Measurements from ENCODE around the gene RNASET2. TPM values are rescaled to one million over a fixed set of nuclear protein-coding genes. Genes with fewer than 3 reads are reported as not detected.

The RNASET2 gene
- total and polyA plus RNA-seq, 10 of the 15 experiments (the other 5 are each of a cell fraction or from before 2014, with no cell fraction given) = 5.5 to 225 (median 50.2) TPM

DNA sequence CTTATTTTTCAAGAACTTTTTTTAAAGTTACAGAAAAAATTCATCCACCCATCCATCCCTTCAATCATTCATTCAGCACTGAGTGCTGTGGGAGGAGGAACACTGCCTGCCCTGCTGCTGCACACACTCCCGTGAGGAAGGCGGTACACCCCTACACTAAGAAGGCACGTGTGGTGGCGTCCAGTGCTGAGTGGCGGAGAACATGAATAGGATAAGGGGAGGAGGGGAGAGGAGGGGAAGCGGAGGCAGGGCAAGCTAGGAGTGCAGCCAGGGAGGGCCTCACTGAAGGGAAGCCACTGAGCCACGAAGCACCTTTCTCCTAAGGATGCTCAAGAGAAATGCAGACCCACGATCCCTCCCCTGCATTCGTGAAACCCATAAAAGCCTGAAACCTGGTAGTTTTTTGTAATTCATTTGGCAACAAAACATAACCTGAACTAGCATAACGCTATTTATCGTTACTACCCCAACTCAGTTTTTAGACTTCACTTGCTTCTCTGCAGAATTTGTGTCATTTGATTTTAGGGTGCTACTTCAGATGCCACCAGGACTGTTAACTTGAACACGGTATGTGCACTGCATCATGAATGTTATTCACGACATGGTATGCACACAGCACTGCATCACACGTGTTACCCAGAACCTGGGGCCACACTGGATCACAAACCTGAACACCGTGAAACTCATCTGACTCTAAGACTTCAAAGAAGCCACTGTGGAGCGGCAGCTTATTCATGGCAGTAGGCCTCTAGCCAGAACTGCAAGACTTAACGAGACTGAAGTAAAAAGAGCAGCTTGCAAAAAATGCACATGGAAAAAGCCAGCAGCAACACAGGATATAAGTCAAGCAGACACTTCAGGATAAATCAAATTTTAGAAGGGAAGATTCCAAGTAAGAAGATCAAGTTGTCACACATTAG is 3.5 kb downstream of the RNASET2 start:
- Histone ChIP-seq H3K79me2 (ENCODE audit: control insufficient read depth, insufficient read depth, low read length) (peaks cover 69% of the 10 kb centered on the region), H2AFZ (ENCODE audit: control insufficient read depth, low read depth, low read length) (no peak overlapping the region), H4K20me1 (ENCODE audit: control insufficient read depth, insufficient read depth) (no peaks in the 10 kb centered on the region), H3K36me3 (ENCODE audit: control insufficient read depth in 2 of 2, insufficient read depth in 2 of 2, low read length in 1 of 2) (peaks cover 4 to 6% of the 10 kb centered on the region in 2 experiments), H3K27ac (ENCODE audit: control insufficient read depth, insufficient read depth) (peak overlapping the region; percentile 96), H3K9ac (ENCODE audit: control insufficient read depth, insufficient read depth, low read length) (peak overlapping the region; percentile 66; the same call in 1 of the 2 replicates), H3K4me1 (ENCODE audit: control insufficient read depth, insufficient read depth, low read length) (peaks cover 51% of the 10 kb centered on the region), H3K4me3 (peak overlapping the region; percentile 94), H3K4me2 (ENCODE audit: control insufficient read depth, insufficient read depth) (peak overlapping the region; percentile 99), H3K27me3 (replicated peaks in 1 of 2; ENCODE audit: control insufficient read depth in 2 of 2, insufficient read depth in 2 of 2, low read length in 1 of 2) (no peaks in the 10 kb centered on the region), H3K9me3 (replicated peaks; ENCODE audit: control insufficient read depth, insufficient read depth, low read length) (no peaks in the 10 kb centered on the region)
- no peak for ATAC-seq
- ChIA-PET SMC1A (ENCODE audit: uncharacterized antibody, unreplicated experiment) (interaction anchor here (0.8 to 6.3 kb wide), 26 partner anchors 11 to 198 kb away, joined by 3 to 85 read pairs (median 6); partner anchors contain the start of genes CCR6 and CEP43), CTCF (interaction anchor here (0.6 to 10.8 kb wide), 19 partner anchors 8 to 199 kb away, joined by 3 to 139 read pairs (median 5); partner anchors contain the start of genes CCR6 and CEP43), POLR2A (interaction anchor here (0.5 to 1.7 kb wide), 7 partner anchors 10 to 170 kb away, joined by 3 to 8 read pairs (median 4); partner anchors contain the start of gene CCR6), RAD21 (ENCODE audit: unreplicated experiment) (interaction anchor here (0.7 to 8.0 kb wide), 20 partner anchors 16 to 189 kb away, joined by 3 to 79 read pairs (median 4); partner anchors contain the start of gene CEP43)
- intact Hi-C loops (cut with micrococcal nuclease; ENCODE audit: unreplicated experiment) (loop anchor here (10.0 kb wide), 1 partner anchor 172 kb away; the partner anchor contains the start of gene CCR6), in situ Hi-C loops (cut with MboI) (no loop called here)
- TF ChIP-seq POU2F2 (IDR thresholded peaks at IDR 0.05; ENCODE audit: borderline replicate concordance, low read depth, low read length) (no peak), ZNF24 (IDR thresholded peaks at IDR 0.05) (peak; percentile 23; the same call in 1 of the 2 replicates), ZBTB33 (IDR thresholded peaks at IDR 0.05) (0 out of 2 replicates have a peak, but pooled peaks have one; percentile 12), MXI1 (IDR thresholded peaks at IDR 0.05; ENCODE audit: low read depth, low read length) (no peak), KLF5 (IDR thresholded peaks at IDR 0.05; ENCODE audit: partially characterized antibody) (no peak), GABPA (IDR thresholded peaks at IDR 0.05; ENCODE audit: low read depth) (no peak), MLLT1 (IDR thresholded peaks at IDR 0.05) (peak; percentile 97), SUZ12 (IDR thresholded peaks at IDR 0.05; ENCODE audit: unreplicated experiment) (no peak)
- TF ChIP-seq, protein P1, sequence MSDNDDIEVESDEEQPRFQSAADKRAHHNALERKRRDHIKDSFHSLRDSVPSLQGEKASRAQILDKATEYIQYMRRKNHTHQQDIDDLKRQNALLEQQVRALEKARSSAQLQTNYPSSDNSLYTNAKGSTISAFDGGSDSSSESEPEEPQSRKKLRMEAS (IDR thresholded peaks at IDR 0.05; ENCODE audit: low read depth, low read length) = 0 out of 2 replicates have a peak, but pooled peaks have one; percentile 3
- TF ChIP-seq, protein P2, sequence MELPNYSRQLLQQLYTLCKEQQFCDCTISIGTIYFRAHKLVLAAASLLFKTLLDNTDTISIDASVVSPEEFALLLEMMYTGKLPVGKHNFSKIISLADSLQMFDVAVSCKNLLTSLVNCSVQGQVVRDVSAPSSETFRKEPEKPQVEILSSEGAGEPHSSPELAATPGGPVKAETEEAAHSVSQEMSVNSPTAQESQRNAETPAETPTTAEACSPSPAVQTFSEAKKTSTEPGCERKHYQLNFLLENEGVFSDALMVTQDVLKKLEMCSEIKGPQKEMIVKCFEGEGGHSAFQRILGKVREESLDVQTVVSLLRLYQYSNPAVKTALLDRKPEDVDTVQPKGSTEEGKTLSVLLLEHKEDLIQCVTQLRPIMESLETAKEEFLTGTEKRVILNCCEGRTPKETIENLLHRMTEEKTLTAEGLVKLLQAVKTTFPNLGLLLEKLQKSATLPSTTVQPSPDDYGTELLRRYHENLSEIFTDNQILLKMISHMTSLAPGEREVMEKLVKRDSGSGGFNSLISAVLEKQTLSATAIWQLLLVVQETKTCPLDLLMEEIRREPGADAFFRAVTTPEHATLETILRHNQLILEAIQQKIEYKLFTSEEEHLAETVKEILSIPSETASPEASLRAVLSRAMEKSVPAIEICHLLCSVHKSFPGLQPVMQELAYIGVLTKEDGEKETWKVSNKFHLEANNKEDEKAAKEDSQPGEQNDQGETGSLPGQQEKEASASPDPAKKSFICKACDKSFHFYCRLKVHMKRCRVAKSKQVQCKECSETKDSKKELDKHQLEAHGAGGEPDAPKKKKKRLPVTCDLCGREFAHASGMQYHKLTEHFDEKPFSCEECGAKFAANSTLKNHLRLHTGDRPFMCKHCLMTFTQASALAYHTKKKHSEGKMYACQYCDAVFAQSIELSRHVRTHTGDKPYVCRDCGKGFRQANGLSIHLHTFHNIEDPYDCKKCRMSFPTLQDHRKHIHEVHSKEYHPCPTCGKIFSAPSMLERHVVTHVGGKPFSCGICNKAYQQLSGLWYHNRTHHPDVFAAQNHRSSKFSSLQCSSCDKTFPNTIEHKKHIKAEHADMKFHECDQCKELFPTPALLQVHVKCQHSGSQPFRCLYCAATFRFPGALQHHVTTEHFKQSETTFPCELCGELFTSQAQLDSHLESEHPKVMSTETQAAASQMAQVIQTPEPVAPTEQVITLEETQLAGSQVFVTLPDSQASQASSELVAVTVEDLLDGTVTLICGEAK (IDR thresholded peaks at IDR 0.05; ENCODE audit: borderline replicate concordance) = peak; percentile 24; the same call in 1 of the 2 replicates
- no peak for DNase-seq (ENCODE audit: low read depth, low spot score)
- BruUV-seq (replicated peaks) = TSS peak; percentile 25
- WGBS (ENCODE audit: insufficient coverage, insufficient replicate concordance, low lambda C conversion rate, missing lambda C conversion rate) = 91% methylated on average over 17 of the region's 17 CpGs
- FAIRE-seq = no peak

Measured in GM12878 (cell line).